Ascending aorta (tissue), 2 donors: ENCODE results near the gene HSD3B7. TPM values are rescaled to one million over a fixed set of nuclear protein-coding genes. Genes with fewer than 3 reads are reported as not detected.

Source experiments
- DNase-seq, 2 donors: peaks; one replicate each; pipeline ENCODE4 v3.0.0-alpha.2; 2019; ENCODE audit warnings: low spot score in 2 of 2
- H3K27ac ChIP-seq, 2 donors: fragments of 200-600 bp; sonication (generic); one replicate each; pipeline ENCODE4 v1.5.1; 2016 to 2017; ENCODE audit warnings: mild to moderate bottlenecking in 1 of 2
- H3K27me3 ChIP-seq: fragments of 200-600 bp; sonication (generic); one replicate; pipeline ENCODE4 v1.5.1; 2017
- H3K36me3 ChIP-seq, 2 donors: fragments of 200-600 bp; sonication (generic); one replicate each; pipeline ENCODE4 v1.5.1; 2016
- H3K4me1 ChIP-seq, 2 donors: fragments of 200-600 bp; sonication (generic); one replicate each; pipeline ENCODE4 v1.5.1; 2016 to 2017; ENCODE audit warnings: mild to moderate bottlenecking in 1 of 2
- H3K4me3 ChIP-seq, 2 donors: fragments of 200-600 bp; sonication (generic); one replicate each; pipeline ENCODE4 v1.5.1; 2016 to 2017; ENCODE audit warnings: mild to moderate bottlenecking in 1 of 2
- H3K9me3 ChIP-seq, 2 donors: fragments of 200-600 bp; sonication (generic); one replicate each; pipeline ENCODE4 v1.5.1; 2016
- intact Hi-C: fragments of 100-400 bp; cut with DNase I; formaldehyde crosslinking; loops from one replicate; pipeline ENCODE4 v1.15.1; 2023
- total RNA-seq: library from RNA; depleted of rRNA; stranded (reverse); fragments of >200 nt; gene quantifications from one replicate; pipeline ENCODE4 v1.1.0, GENCODE V29; 2016
- TF ChIP-seq, protein P1 (sequence below), 3 experiments: fragments of 200-600 bp in 2 of 3; fragments of 450-650 bp in 1 of 3; sonication (generic) in 2 of 3; IDR thresholded peaks; one replicate each; pipeline ENCODE4 v1.5.1; 2016 to 2019; ENCODE audit warnings: antibody characterized with exemption in 3 of 3, mild to moderate bottlenecking in 1 of 3, moderate library complexity in 1 of 3

HSD3B7 gene
- total RNA-seq, 1 donor from 2014 or later, result 35.2 TPM

DNA sequence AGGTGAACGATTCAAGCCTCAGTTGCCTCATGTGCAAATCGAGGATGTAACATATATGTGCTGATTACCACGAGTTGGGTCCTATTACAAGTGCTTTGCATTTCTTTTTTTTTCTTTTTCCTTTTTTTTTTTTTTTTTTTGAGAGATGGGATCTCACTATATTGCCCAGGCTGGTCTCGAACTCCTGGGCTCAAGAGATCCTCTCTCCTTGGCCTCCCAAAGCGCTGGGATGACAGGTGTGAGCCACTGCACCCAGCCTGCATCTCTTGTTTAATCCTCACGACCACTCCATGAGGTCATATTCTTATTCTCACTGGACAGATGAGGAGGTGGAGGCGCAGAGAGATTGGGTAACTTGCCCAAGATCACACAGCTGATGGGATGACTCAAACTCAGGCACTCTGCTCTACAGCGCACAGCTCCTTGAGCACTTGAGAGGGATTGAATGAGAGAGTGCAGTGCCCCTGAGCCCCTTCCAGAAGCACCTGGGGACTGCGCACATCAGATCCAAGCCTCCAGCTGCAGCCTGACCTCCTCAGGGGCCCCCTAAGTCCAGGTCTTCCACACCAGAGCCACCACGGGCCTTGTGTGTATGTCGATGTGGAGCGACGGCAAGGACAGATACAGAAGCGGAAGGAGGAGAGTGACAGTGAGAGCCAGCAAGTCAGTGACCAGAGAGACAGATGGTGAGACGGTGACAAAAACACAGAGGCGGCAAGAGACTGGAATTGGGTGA is 20.5 kb downstream of the HSD3B7 start:
- TF ChIP-seq, protein P1, sequence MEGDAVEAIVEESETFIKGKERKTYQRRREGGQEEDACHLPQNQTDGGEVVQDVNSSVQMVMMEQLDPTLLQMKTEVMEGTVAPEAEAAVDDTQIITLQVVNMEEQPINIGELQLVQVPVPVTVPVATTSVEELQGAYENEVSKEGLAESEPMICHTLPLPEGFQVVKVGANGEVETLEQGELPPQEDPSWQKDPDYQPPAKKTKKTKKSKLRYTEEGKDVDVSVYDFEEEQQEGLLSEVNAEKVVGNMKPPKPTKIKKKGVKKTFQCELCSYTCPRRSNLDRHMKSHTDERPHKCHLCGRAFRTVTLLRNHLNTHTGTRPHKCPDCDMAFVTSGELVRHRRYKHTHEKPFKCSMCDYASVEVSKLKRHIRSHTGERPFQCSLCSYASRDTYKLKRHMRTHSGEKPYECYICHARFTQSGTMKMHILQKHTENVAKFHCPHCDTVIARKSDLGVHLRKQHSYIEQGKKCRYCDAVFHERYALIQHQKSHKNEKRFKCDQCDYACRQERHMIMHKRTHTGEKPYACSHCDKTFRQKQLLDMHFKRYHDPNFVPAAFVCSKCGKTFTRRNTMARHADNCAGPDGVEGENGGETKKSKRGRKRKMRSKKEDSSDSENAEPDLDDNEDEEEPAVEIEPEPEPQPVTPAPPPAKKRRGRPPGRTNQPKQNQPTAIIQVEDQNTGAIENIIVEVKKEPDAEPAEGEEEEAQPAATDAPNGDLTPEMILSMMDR (IDR thresholded peaks at IDR 0.05), result no peak
- H3K4me3 ChIP-seq, result no peak overlapping the region

GRCh38 chr16:31006086-31006385 is 21.0 kb downstream of the HSD3B7 start:
- H3K4me3 ChIP-seq, result no peak overlapping the region
- peaks cover 5% of the 10 kb centered on the region for H3K27me3 ChIP-seq
- H3K36me3 ChIP-seq, result no peaks in the 10 kb centered on the region
- H3K27ac ChIP-seq, result no peak overlapping the region
- no peak for DNase-seq
- H3K9me3 ChIP-seq, result no peaks in the 10 kb centered on the region
- intact Hi-C loops, result no loop called here
- TF ChIP-seq, protein P1 (IDR thresholded peaks at IDR 0.05), result no peak
- H3K4me1 ChIP-seq, result no peaks in the 10 kb centered on the region

More for the DNA sequence above, 20.5 kb downstream of the HSD3B7 start:
- H3K27ac ChIP-seq, result no peak overlapping the region
- intact Hi-C loops, result no loop called here
- no peaks in the 10 kb centered on the region for H3K36me3 ChIP-seq
- no peaks in the 10 kb centered on the region for H3K4me1 ChIP-seq
- H3K27me3 ChIP-seq, result peaks cover 5% of the 10 kb centered on the region
- DNase-seq, result no peak
- H3K9me3 ChIP-seq, result no peaks in the 10 kb centered on the region

DNA sequence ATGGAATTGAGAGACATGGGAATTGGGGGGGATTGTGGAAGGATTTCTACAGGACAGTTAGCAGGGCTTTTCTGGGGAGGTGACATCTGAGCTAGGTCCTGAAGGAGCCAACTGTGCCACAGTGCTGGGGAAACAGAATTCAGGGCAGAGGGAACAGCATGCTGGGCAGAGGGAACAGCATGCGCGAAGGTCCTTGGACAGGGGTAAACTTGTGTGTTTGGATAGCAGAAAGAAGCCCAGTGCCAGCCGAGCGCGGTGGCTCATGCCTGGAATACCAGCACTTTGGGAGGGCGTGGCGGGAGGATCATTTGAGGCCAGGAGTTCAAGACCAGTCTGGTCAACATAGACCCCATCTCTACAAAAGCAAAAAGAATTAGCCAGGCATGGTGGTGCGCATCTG is 21.6 kb downstream of the HSD3B7 start:
- H3K27ac ChIP-seq, result no peak overlapping the region
- H3K36me3 ChIP-seq, result no peaks in the 10 kb centered on the region
- DNase-seq, result no peak
- no peaks in the 10 kb centered on the region for H3K4me1 ChIP-seq
- intact Hi-C loops, result no loop called here
- peaks cover 5% of the 10 kb centered on the region for H3K27me3 ChIP-seq
- H3K4me3 ChIP-seq, result no peak overlapping the region
- TF ChIP-seq, protein P1 (IDR thresholded peaks at IDR 0.05), result no peak
- H3K9me3 ChIP-seq, result no peaks in the 10 kb centered on the region

- TF ChIP-seq, protein P1 (IDR thresholded peaks at IDR 0.05), result no peak
- H3K4me1 ChIP-seq, result no peaks in the 10 kb centered on the region
- no peaks in the 10 kb centered on the region for H3K36me3 ChIP-seq
- peaks cover 5% of the 10 kb centered on the region for H3K27me3 ChIP-seq
- no peaks in the 10 kb centered on the region for H3K9me3 ChIP-seq
- H3K27ac ChIP-seq, result no peak overlapping the region
- intact Hi-C loops, result no loop called here
- H3K4me3 ChIP-seq, result no peak overlapping the region
- no peak for DNase-seq
Observed at GRCh38 chr16:31007684-31008083, 22.7 kb downstream of the HSD3B7 start.

DNA sequence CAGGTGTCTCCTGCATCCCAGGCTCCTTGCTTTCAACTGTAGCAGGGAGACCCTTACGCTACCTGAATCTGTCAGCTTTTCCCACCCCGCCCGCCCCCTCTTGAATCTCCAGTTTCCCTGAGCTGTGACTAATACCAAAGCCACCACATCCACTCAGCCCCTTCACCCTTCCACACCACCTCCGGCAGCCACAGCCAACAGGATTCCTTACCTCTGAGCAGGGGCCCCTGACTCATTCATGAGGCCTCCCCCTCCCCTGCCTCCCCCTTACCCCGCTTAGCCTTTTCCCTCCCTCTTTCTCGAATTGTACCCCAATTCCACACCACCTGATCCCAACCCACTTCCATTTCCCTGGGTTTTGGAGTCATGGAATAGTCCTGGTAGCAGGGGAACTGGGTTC is 23.1 kb downstream of the HSD3B7 start:
- H3K36me3 ChIP-seq, result no peaks in the 10 kb centered on the region
- TF ChIP-seq, protein P1 (IDR thresholded peaks at IDR 0.05), result no peak
- no peak for DNase-seq
- H3K27ac ChIP-seq, result no peak overlapping the region
- no peak overlapping the region for H3K4me3 ChIP-seq
- intact Hi-C loops, result no loop called here
- H3K9me3 ChIP-seq, result no peaks in the 10 kb centered on the region
- H3K4me1 ChIP-seq, result no peaks in the 10 kb centered on the region
- H3K27me3 ChIP-seq, result peaks cover 5% of the 10 kb centered on the region

DNA sequence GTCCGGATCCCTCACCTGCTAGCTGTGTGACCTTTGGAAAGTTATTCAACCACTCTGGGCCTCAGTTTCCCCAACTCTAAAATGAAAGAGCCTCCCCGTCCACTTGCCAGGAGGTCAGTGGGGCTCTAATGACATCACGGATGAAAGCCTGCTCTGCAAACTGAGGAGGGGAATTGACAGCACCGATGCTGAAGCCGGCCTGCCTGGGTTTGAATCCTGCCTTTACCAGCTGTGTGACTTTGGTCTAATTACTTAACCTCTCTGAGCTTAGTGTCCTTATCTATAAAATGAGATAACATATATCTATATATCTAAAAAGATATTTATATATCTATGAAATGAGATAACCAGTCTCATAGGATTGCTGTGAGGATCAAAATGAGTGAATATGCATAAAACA is 23.5 kb downstream of the HSD3B7 start:
- intact Hi-C loops, result no loop called here
- no peak for DNase-seq
- Histone ChIP-seq H3K27me3 (peaks cover 5% of the 10 kb centered on the region), H3K4me1 (no peaks in the 10 kb centered on the region), H3K9me3 (no peaks in the 10 kb centered on the region), H3K4me3 (no peak overlapping the region), H3K36me3 (no peaks in the 10 kb centered on the region), H3K27ac (no peak overlapping the region)
- TF ChIP-seq, protein P1 (IDR thresholded peaks at IDR 0.05), result no peak
